Measurements from ENCODE around the gene NAV2.

Gene NAV2

GRCh38 chr11:19696904-19697303, 15.7 kb upstream of the NAV2 start:
- peaks cover 5% of the 10 kb centered on the region; the same call in 1 of the 2 replicates for H3K4me1 ChIP-seq (ENCODE audit: insufficient read depth, low read length)
- no peaks in the 10 kb centered on the region for H3K9me3 ChIP-seq (ENCODE audit: control insufficient read depth, insufficient read depth, low read length)
- H3K9ac ChIP-seq (ENCODE audit: low read depth, low read length): no peak overlapping the region
- H3K36me3 ChIP-seq (ENCODE audit: insufficient read depth, low read length): no peaks in the 10 kb centered on the region

- Histone ChIP-seq H3K9me3 (ENCODE audit: control insufficient read depth, insufficient read depth, low read length) (no peaks in the 10 kb centered on the region), H3K36me3 (ENCODE audit: insufficient read depth, low read length) (no peaks in the 10 kb centered on the region), H3K9ac (ENCODE audit: low read depth, low read length) (no peak overlapping the region), H3K4me1 (ENCODE audit: insufficient read depth, low read length) (peaks cover 5% of the 10 kb centered on the region; the same call in 1 of the 2 replicates)
Measured at GRCh38 chr11:19697721-19698121, 14.9 kb upstream of the NAV2 start.

GRCh38 chr11:19698493-19699292, 13.9 kb upstream of the NAV2 start:
- Histone ChIP-seq H3K4me1 (ENCODE audit: insufficient read depth, low read length) (peaks cover 5% of the 10 kb centered on the region; the same call in 1 of the 2 replicates), H3K9me3 (ENCODE audit: control insufficient read depth, insufficient read depth, low read length) (no peaks in the 10 kb centered on the region), H3K36me3 (ENCODE audit: insufficient read depth, low read length) (no peaks in the 10 kb centered on the region), H3K9ac (ENCODE audit: low read depth, low read length) (no peak overlapping the region)

- H3K4me1 ChIP-seq (ENCODE audit: insufficient read depth, low read length): peaks cover 5% of the 10 kb centered on the region; the same call in 1 of the 2 replicates
- H3K36me3 ChIP-seq (ENCODE audit: insufficient read depth, low read length): no peaks in the 10 kb centered on the region
- no peaks in the 10 kb centered on the region for H3K9me3 ChIP-seq (ENCODE audit: control insufficient read depth, insufficient read depth, low read length)
- H3K9ac ChIP-seq (ENCODE audit: low read depth, low read length): no peak overlapping the region
Measured at GRCh38 chr11:19701421-19701820, 11.2 kb upstream of the NAV2 start.

GRCh38 chr11:19702620-19703019, 10.0 kb upstream of the NAV2 start:
- H3K36me3 ChIP-seq (ENCODE audit: insufficient read depth, low read length): no peaks in the 10 kb centered on the region
- H3K4me1 ChIP-seq (ENCODE audit: insufficient read depth, low read length): peaks cover 5% of the 10 kb centered on the region; the same call in 1 of the 2 replicates
- H3K9me3 ChIP-seq (ENCODE audit: control insufficient read depth, insufficient read depth, low read length): no peaks in the 10 kb centered on the region
- H3K9ac ChIP-seq (ENCODE audit: low read depth, low read length): no peak overlapping the region

- Histone ChIP-seq H3K9me3 (ENCODE audit: control insufficient read depth, insufficient read depth, low read length) (no peaks in the 10 kb centered on the region), H3K36me3 (ENCODE audit: insufficient read depth, low read length) (no peaks in the 10 kb centered on the region), H3K4me1 (ENCODE audit: insufficient read depth, low read length) (0 out of 2 replicates have a peak, but pooled peaks cover 3% of the 10 kb centered on the region), H3K9ac (ENCODE audit: low read depth, low read length) (no peak overlapping the region)
Measured at GRCh38 chr11:19703211-19703610, 9.4 kb upstream of the NAV2 start.

- no peaks in the 10 kb centered on the region for H3K36me3 ChIP-seq (ENCODE audit: insufficient read depth, low read length)
- H3K9me3 ChIP-seq (ENCODE audit: control insufficient read depth, insufficient read depth, low read length): no peaks in the 10 kb centered on the region
- no peak overlapping the region for H3K9ac ChIP-seq (ENCODE audit: low read depth, low read length)
- H3K4me1 ChIP-seq (ENCODE audit: insufficient read depth, low read length): 0 out of 2 replicates have a peak, but pooled peaks cover 3% of the 10 kb centered on the region
Measured at GRCh38 chr11:19704213-19704612, 8.4 kb upstream of the NAV2 start.

- Histone ChIP-seq H3K9me3 (ENCODE audit: control insufficient read depth, insufficient read depth, low read length) (no peaks in the 10 kb centered on the region), H3K9ac (ENCODE audit: low read depth, low read length) (no peak overlapping the region), H3K36me3 (ENCODE audit: insufficient read depth, low read length) (no peaks in the 10 kb centered on the region), H3K4me1 (ENCODE audit: insufficient read depth, low read length) (0 out of 2 replicates have a peak, but pooled peaks cover 3% of the 10 kb centered on the region)
Measured at GRCh38 chr11:19705936-19706335, 6.7 kb upstream of the NAV2 start.

GRCh38 chr11:19711911-19712280, 741 bp upstream of the NAV2 start:
- Histone ChIP-seq H3K9me3 (ENCODE audit: control insufficient read depth, insufficient read depth, low read length) (no peaks in the 10 kb centered on the region), H3K4me1 (ENCODE audit: insufficient read depth, low read length) (peaks cover 11% of the 10 kb centered on the region), H3K9ac (ENCODE audit: low read depth, low read length) (peak overlapping the region; percentile 72), H3K36me3 (ENCODE audit: insufficient read depth, low read length) (no peaks in the 10 kb centered on the region)

GRCh38 chr11:19713196-19714021, 772 bp downstream of the NAV2 start:
- H3K9ac ChIP-seq (ENCODE audit: low read depth, low read length): peak overlapping the region; percentile 72
- peaks cover 11% of the 10 kb centered on the region for H3K4me1 ChIP-seq (ENCODE audit: insufficient read depth, low read length)
- no peaks in the 10 kb centered on the region for H3K36me3 ChIP-seq (ENCODE audit: insufficient read depth, low read length)
- H3K9me3 ChIP-seq (ENCODE audit: control insufficient read depth, insufficient read depth, low read length): no peaks in the 10 kb centered on the region

- Histone ChIP-seq H3K4me1 (ENCODE audit: insufficient read depth, low read length) (peaks cover 11% of the 10 kb centered on the region), H3K36me3 (ENCODE audit: insufficient read depth, low read length) (no peaks in the 10 kb centered on the region), H3K9me3 (ENCODE audit: control insufficient read depth, insufficient read depth, low read length) (no peaks in the 10 kb centered on the region), H3K9ac (ENCODE audit: low read depth, low read length) (peak overlapping the region; percentile 72; the same call in 1 of the 2 replicates)
Measured at GRCh38 chr11:19714022-19714386, 1.4 kb downstream of the NAV2 start.

GRCh38 chr11:19714387-19715363, 2.0 kb downstream of the NAV2 start:
- Histone ChIP-seq H3K9ac (ENCODE audit: low read depth, low read length) (peak overlapping the region; percentile 72; the same call in 1 of the 2 replicates), H3K4me1 (ENCODE audit: insufficient read depth, low read length) (peaks cover 11% of the 10 kb centered on the region), H3K36me3 (ENCODE audit: insufficient read depth, low read length) (no peaks in the 10 kb centered on the region), H3K9me3 (ENCODE audit: control insufficient read depth, insufficient read depth, low read length) (no peaks in the 10 kb centered on the region)

- H3K36me3 ChIP-seq (ENCODE audit: insufficient read depth, low read length): no peaks in the 10 kb centered on the region
- no peak overlapping the region; the same call in 1 of the 2 replicates for H3K9ac ChIP-seq (ENCODE audit: low read depth, low read length)
- H3K4me1 ChIP-seq (ENCODE audit: insufficient read depth, low read length): peaks cover 11% of the 10 kb centered on the region
- H3K9me3 ChIP-seq (ENCODE audit: control insufficient read depth, insufficient read depth, low read length): no peaks in the 10 kb centered on the region
Measured at GRCh38 chr11:19715373-19715772, 2.7 kb downstream of the NAV2 start.

GRCh38 chr11:19718051-19718450, 5.4 kb downstream of the NAV2 start:
- no peak overlapping the region for H3K9ac ChIP-seq (ENCODE audit: low read depth, low read length)
- H3K9me3 ChIP-seq (ENCODE audit: control insufficient read depth, insufficient read depth, low read length): no peaks in the 10 kb centered on the region
- peaks cover 5% of the 10 kb centered on the region; the same call in 1 of the 2 replicates for H3K4me1 ChIP-seq (ENCODE audit: insufficient read depth, low read length)
- H3K36me3 ChIP-seq (ENCODE audit: insufficient read depth, low read length): no peaks in the 10 kb centered on the region

Data from ES-I3 (cell line).